H4 (cell line): ENCODE measurements around the gene PCDHGB2. TPM values are rescaled to one million over a fixed set of nuclear protein-coding genes. Genes with fewer than 3 reads are reported as not detected.

Experiments
- total RNA-seq: library from RNA; depleted of rRNA; stranded (reverse); fragments of >200 nt; shearing (Covaris generic); gene quantifications from 2 replicates; pipeline ENCODE4 v1.2.3, GENCODE V29; 2014; rRNA removed

PCDHGB2 gene
- total RNA-seq, 1 experiment from 2014 or later, result 1.6 TPM

Other genes starting within 250 kb of the PCDHGB2 start
- gene PCDHB4, start 238.2 kb upstream of the PCDHGB2 start, total RNA-seq, result 0.21 TPM in 1 of 2 replicates, not detected in the other
- gene PCDHB5, start 224.8 kb upstream of the PCDHGB2 start, total RNA-seq, result 1.0 and 1.2 TPM in 2 replicates
- gene PCDHB6, start 209.9 kb upstream of the PCDHGB2 start, total RNA-seq, result 3.6 and 4.1 TPM in 2 replicates
- gene PCDHB7, start 187.3 kb upstream of the PCDHGB2 start, total RNA-seq, result 5.1 and 6.9 TPM in 2 replicates
- gene PCDHB8, start 182.2 kb upstream of the PCDHGB2 start, total RNA-seq, result 12.4 and 12.7 TPM in 2 replicates
- 3.3 and 3.7 TPM in 2 replicates for gene PCDHB16, start 177.6 kb upstream of the PCDHGB2 start, total RNA-seq
- gene PCDHB9, start 172.8 kb upstream of the PCDHGB2 start, total RNA-seq, result 10.0 and 11.9 TPM in 2 replicates
- gene PCDHB10, start 167.6 kb upstream of the PCDHGB2 start, total RNA-seq, result 2.9 and 4.5 TPM in 2 replicates
- 4.5 and 5.6 TPM in 2 replicates for gene PCDHB11, start 160.4 kb upstream of the PCDHGB2 start, total RNA-seq
- gene PCDHB12, start 151.3 kb upstream of the PCDHGB2 start, total RNA-seq, result 5.2 and 5.6 TPM in 2 replicates
- 1.2 and 2.0 TPM in 2 replicates for gene PCDHB13, start 146.1 kb upstream of the PCDHGB2 start, total RNA-seq
- gene PCDHB14, start 136.7 kb upstream of the PCDHGB2 start, total RNA-seq, result 5.6 and 6.2 TPM in 2 replicates
- 0.16 and 2.1 TPM in 2 replicates for gene PCDHB15, start 114.6 kb upstream of the PCDHGB2 start, total RNA-seq
- not detected in 2 replicates for gene SLC25A2, start 55.9 kb upstream of the PCDHGB2 start, total RNA-seq
- 51.2 and 74.8 TPM in 2 replicates for gene TAF7, start 39.2 kb upstream of the PCDHGB2 start, total RNA-seq
- gene PCDHGA1, start 29.5 kb upstream of the PCDHGB2 start, total RNA-seq, result 0.51 and 1.6 TPM in 2 replicates
- gene PCDHGA2, start 21.2 kb upstream of the PCDHGB2 start, total RNA-seq, result 0.99 and 1.6 TPM in 2 replicates
- gene PCDHGA3, start 16.2 kb upstream of the PCDHGB2 start, total RNA-seq, result 10.3 and 11.5 TPM in 2 replicates
- 0.43 and 3.1 TPM in 2 replicates for gene PCDHGB1, start 9.9 kb upstream of the PCDHGB2 start, total RNA-seq
- gene PCDHGA4, start 5.0 kb upstream of the PCDHGB2 start, total RNA-seq, result 0.74 and 0.97 TPM in 2 replicates
- 0.49 and 0.50 TPM in 2 replicates for gene PCDHGA5, start 4.2 kb downstream of the PCDHGB2 start, total RNA-seq
- gene PCDHGB3, start 10.2 kb downstream of the PCDHGB2 start, total RNA-seq, result 0.87 and 1.2 TPM in 2 replicates
- 0.97 and 1.5 TPM in 2 replicates for gene PCDHGA6, start 13.9 kb downstream of the PCDHGB2 start, total RNA-seq
- 0.27 and 0.29 TPM in 2 replicates for gene PCDHGA7, start 22.7 kb downstream of the PCDHGB2 start, total RNA-seq
- gene PCDHGB4, start 27.7 kb downstream of the PCDHGB2 start, total RNA-seq, result 0.16 and 0.21 TPM in 2 replicates
- 0.39 and 0.74 TPM in 2 replicates for gene PCDHGA8, start 32.6 kb downstream of the PCDHGB2 start, total RNA-seq
- 0.04 and 0.43 TPM in 2 replicates for gene PCDHGB5, start 38.0 kb downstream of the PCDHGB2 start, total RNA-seq
- 1.1 and 1.8 TPM in 2 replicates for gene PCDHGA9, start 42.8 kb downstream of the PCDHGB2 start, total RNA-seq
- 0.02 and 0.33 TPM in 2 replicates for gene PCDHGB6, start 48.0 kb downstream of the PCDHGB2 start, total RNA-seq
- 1.4 and 1.9 TPM in 2 replicates for gene PCDHGA10, start 53.0 kb downstream of the PCDHGB2 start, total RNA-seq
- 0.58 and 1.4 TPM in 2 replicates for gene PCDHGB7, start 57.7 kb downstream of the PCDHGB2 start, total RNA-seq
- 0.66 and 1.3 TPM in 2 replicates for gene PCDHGA11, start 61.1 kb downstream of the PCDHGB2 start, total RNA-seq
- 0.14 and 0.76 TPM in 2 replicates for gene PCDHGA12, start 70.5 kb downstream of the PCDHGB2 start, total RNA-seq
- 50.8 and 61.5 TPM in 2 replicates for gene PCDHGC3, start 116.0 kb downstream of the PCDHGB2 start, total RNA-seq
- gene PCDHGC4, start 125.0 kb downstream of the PCDHGB2 start, total RNA-seq, result 0.10 TPM in 1 of 2 replicates, not detected in the other
- 0.06 and 0.18 TPM in 2 replicates for gene PCDHGC5, start 129.1 kb downstream of the PCDHGB2 start, total RNA-seq